Measurements from ENCODE around the gene B4GALT7.
"Not testable (repeated sequence)": the region's sequence is repeated elsewhere in the genome, so short reads cannot be mapped to it uniquely, and the experiment has no call there.

B4GALT7 gene

GRCh38 chr5:177557041-177557647 lies 42.8 kb upstream of the B4GALT7 start:
- Histone ChIP-seq H3K79me2 (ENCODE audit: insufficient read depth, low read length) (peaks cover 26% of the 10 kb centered on the region), H3K9me3 (ENCODE audit: insufficient read depth, low read length, severe bottlenecking) (no peaks in the 10 kb centered on the region), H3K4me2 (ENCODE audit: insufficient read depth, low read length) (no peak overlapping the region), H2AFZ (ENCODE audit: low read depth, low read length) (no peak overlapping the region), H3K4me3 (ENCODE audit: low read depth in 1 of 2, low read length in 2 of 2) (no peak overlapping the region), H3K27ac (ENCODE audit: low read length) (no peak overlapping the region), H3K27me3 (ENCODE audit: insufficient read depth, low read length, poor library complexity) (no peaks in the 10 kb centered on the region), H3K4me1 (ENCODE audit: insufficient read depth, low read length) (peaks cover 27% of the 10 kb centered on the region), H4K20me1 (ENCODE audit: insufficient read depth, low read length) (peaks cover 18% of the 10 kb centered on the region), H3K36me3 (ENCODE audit: insufficient read depth, low read length) (peaks cover 14% of the 10 kb centered on the region), H3K9ac (ENCODE audit: low read depth, low read length) (no peak overlapping the region)
- no peak for ATAC-seq (ENCODE audit: insufficient read depth, low read depth)
- TF ChIP-seq EZH2 (IDR thresholded peaks at IDR 0.05; ENCODE audit: borderline replicate concordance, low read depth, low read length, severe bottlenecking) (no peak), CTCF (IDR thresholded peaks at IDR 0.05; ENCODE audit: borderline replicate concordance, extremely low read depth, low read length, poor library complexity, severe bottlenecking) (no peak)
- DNase-seq: no peak

GRCh38 chr5:177557796-177558195 lies 42.1 kb upstream of the B4GALT7 start:
- Histone ChIP-seq H3K9ac (ENCODE audit: low read depth, low read length) (no peak overlapping the region), H3K27ac (ENCODE audit: low read length) (no peak overlapping the region), H3K4me2 (ENCODE audit: insufficient read depth, low read length) (no peak overlapping the region), H3K79me2 (ENCODE audit: insufficient read depth, low read length) (peaks cover 19% of the 10 kb centered on the region), H2AFZ (ENCODE audit: low read depth, low read length) (no peak overlapping the region), H3K9me3 (ENCODE audit: insufficient read depth, low read length, severe bottlenecking) (no peaks in the 10 kb centered on the region), H3K36me3 (ENCODE audit: insufficient read depth, low read length) (peaks cover 8% of the 10 kb centered on the region), H3K4me3 (ENCODE audit: low read depth in 1 of 2, low read length in 2 of 2) (no peak overlapping the region), H3K27me3 (ENCODE audit: insufficient read depth, low read length, poor library complexity) (no peaks in the 10 kb centered on the region), H3K4me1 (ENCODE audit: insufficient read depth, low read length) (peaks cover 20% of the 10 kb centered on the region), H4K20me1 (ENCODE audit: insufficient read depth, low read length) (peaks cover 11% of the 10 kb centered on the region)
- ATAC-seq (ENCODE audit: insufficient read depth, low read depth) (no peak), DNase-seq (no peak)
- TF ChIP-seq CTCF (IDR thresholded peaks at IDR 0.05; ENCODE audit: borderline replicate concordance, extremely low read depth, low read length, poor library complexity, severe bottlenecking) (no peak), EZH2 (IDR thresholded peaks at IDR 0.05; ENCODE audit: borderline replicate concordance, low read depth, low read length, severe bottlenecking) (no peak)

GRCh38 chr5:177559446-177559941 lies 40.4 kb upstream of the B4GALT7 start:
- not testable (repeated sequence) for H4K20me1 ChIP-seq (ENCODE audit: insufficient read depth, low read length); H3K27ac ChIP-seq (ENCODE audit: low read length); H3K36me3 ChIP-seq (ENCODE audit: insufficient read depth, low read length); H3K27me3 ChIP-seq (ENCODE audit: insufficient read depth, low read length, poor library complexity); H3K79me2 ChIP-seq (ENCODE audit: insufficient read depth, low read length); H2AFZ ChIP-seq (ENCODE audit: low read depth, low read length); H3K4me3 ChIP-seq (ENCODE audit: low read depth in 1 of 2, low read length in 2 of 2); ATAC-seq (ENCODE audit: insufficient read depth, low read depth); H3K9me3 ChIP-seq (ENCODE audit: insufficient read depth, low read length, severe bottlenecking); DNase-seq; H3K4me2 ChIP-seq (ENCODE audit: insufficient read depth, low read length); H3K9ac ChIP-seq (ENCODE audit: low read depth, low read length)
- peaks cover 11% of the 10 kb centered on the region for H3K4me1 ChIP-seq (ENCODE audit: insufficient read depth, low read length)

- no peaks in the 10 kb centered on the region for H4K20me1 ChIP-seq (ENCODE audit: insufficient read depth, low read length)
- no peak overlapping the region for H3K4me2 ChIP-seq (ENCODE audit: insufficient read depth, low read length)
- H2AFZ ChIP-seq (ENCODE audit: low read depth, low read length): no peak overlapping the region
- no peak for TF ChIP-seq CTCF (IDR thresholded peaks at IDR 0.05; ENCODE audit: borderline replicate concordance, extremely low read depth, low read length, poor library complexity, severe bottlenecking)
- no peak for TF ChIP-seq EZH2 (IDR thresholded peaks at IDR 0.05; ENCODE audit: borderline replicate concordance, low read depth, low read length, severe bottlenecking)
- H3K27me3 ChIP-seq (ENCODE audit: insufficient read depth, low read length, poor library complexity): no peaks in the 10 kb centered on the region
- no peaks in the 10 kb centered on the region for H3K9me3 ChIP-seq (ENCODE audit: insufficient read depth, low read length, severe bottlenecking)
- no peak overlapping the region for H3K4me3 ChIP-seq (ENCODE audit: low read depth in 1 of 2, low read length in 2 of 2)
- H3K4me1 ChIP-seq (ENCODE audit: insufficient read depth, low read length): no peaks in the 10 kb centered on the region
- no peak overlapping the region for H3K27ac ChIP-seq (ENCODE audit: low read length)
- ATAC-seq (ENCODE audit: insufficient read depth, low read depth) (no peak), DNase-seq (no peak)
- H3K36me3 ChIP-seq (ENCODE audit: insufficient read depth, low read length): no peaks in the 10 kb centered on the region
- no peak overlapping the region for H3K9ac ChIP-seq (ENCODE audit: low read depth, low read length)
- no peaks in the 10 kb centered on the region for H3K79me2 ChIP-seq (ENCODE audit: insufficient read depth, low read length)
Measured at GRCh38 chr5:177565046-177565445, 34.9 kb upstream of the B4GALT7 start.
